GM10266 (cell line): ENCODE measurements around the gene POLR2L.

Experiments used
- DNase-seq: peaks from one replicate; pipeline ENCODE4 v3.0.0; 2012; ENCODE audit errors: extremely low spot score
- CTCF ChIP-seq: IDR thresholded peaks from 2 replicates; pipeline ENCODE4 v1.5.1; 2012; ENCODE audit warnings: mild to moderate bottlenecking, low read depth; ENCODE audit not compliant: control insufficient read depth, insufficient read depth; ENCODE audit errors: missing control alignments

POLR2L gene

GRCh38 chr11:819943-820649 lies 22.2 kb downstream of the POLR2L start:
- DNase-seq: peak; percentile 95
- TF ChIP-seq CTCF: no peak

GRCh38 chr11:819129-819931 lies 23.0 kb downstream of the POLR2L start:
- no peak for TF ChIP-seq CTCF
- DNase-seq: peak; percentile 97

- no peak for DNase-seq
Measured at GRCh38 chr11:818396-819128, 23.8 kb downstream of the POLR2L start, which contains the start of gene PNPLA2. PNPLA2 (plus strand) TSS chr11:818914; CDS start chr11:819719, 805 bp downstream.

GRCh38 chr11:816433-816779 lies 25.9 kb downstream of the POLR2L start:
- no peak for TF ChIP-seq CTCF
- DNase-seq: no peak

More at GRCh38 chr11:818396-819128, 23.8 kb downstream of the POLR2L start, which contains the start of gene PNPLA2:
- no peak for TF ChIP-seq CTCF

GRCh38 chr11:815675-816432 lies 26.5 kb downstream of the POLR2L start:
- no peak for TF ChIP-seq CTCF
- no peak for DNase-seq

- no peak for DNase-seq
- TF ChIP-seq CTCF: no peak
Measured at GRCh38 chr11:813456-814096, 28.8 kb downstream of the POLR2L start.
